ENCODE data around the gene COL23A1.

The COL23A1 gene

DNA sequence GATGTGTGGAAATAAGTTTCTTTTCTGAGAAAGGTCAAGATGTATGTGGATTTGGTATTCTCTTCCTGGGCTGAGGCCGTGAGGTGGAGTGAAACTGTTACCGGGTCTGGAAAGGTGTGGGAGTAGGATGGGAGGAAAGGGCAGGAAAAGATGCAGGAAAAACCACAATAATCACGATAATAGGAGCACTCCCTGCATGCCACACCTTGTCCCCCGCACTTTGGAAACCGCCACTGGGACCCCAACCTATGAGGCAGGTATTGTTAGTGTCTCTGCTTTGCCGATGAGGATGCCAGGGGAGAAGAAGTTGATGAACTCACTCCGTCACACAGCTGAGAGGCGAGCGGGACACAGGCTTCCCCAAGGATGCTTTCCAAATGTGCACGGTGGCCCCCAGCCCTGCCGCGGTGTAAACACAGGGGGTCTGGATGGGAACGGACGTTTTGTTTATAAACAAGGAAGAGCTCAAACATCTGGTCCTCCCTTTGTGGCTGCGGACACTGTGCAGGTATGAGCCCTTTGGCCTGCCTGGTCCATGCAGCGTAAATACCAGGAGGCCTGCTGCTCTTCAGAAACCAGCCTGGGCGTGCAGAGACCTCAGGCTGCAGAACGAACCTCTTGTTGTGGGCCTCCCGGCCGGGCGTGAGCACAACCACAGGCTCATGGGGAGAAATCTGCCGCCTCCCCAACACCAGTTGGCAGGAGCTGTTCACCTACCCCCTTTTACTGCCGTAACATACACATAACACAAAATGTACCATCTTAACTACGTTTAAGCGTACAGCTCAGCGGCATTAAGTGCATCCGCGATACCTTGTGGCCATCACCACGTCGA, 126.7 kb downstream of the COL23A1 start:
- H3K4me3 ChIP-seq (ENCODE audit: low read depth, low read length): no peak overlapping the region

DNA sequence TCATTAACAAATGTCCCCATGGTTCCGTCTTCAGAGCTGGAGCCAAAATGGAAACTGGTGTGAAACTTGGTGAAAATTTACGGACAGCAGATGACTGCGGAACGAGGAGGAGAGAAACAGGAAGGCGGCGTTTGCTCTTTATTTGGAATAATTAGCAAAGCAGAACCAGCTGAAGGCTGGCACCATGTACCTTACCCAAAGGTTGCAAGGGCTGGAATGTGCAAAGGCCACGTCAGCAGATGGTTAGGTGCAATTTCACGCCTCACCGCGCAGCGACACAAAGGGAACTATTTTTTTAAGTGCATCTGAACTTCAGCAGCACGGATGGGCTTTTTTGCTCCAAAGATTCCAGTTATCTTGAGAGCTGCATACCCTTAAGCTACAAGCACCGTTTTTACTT, 127.4 kb downstream of the COL23A1 start:
- H3K4me3 ChIP-seq (ENCODE audit: low read depth, low read length): no peak overlapping the region

- H3K4me3 ChIP-seq (ENCODE audit: low read depth, low read length): no peak overlapping the region
These were observed 128.1 kb downstream of the COL23A1 start for GRCh38 chr5:178462076-178462475.

DNA sequence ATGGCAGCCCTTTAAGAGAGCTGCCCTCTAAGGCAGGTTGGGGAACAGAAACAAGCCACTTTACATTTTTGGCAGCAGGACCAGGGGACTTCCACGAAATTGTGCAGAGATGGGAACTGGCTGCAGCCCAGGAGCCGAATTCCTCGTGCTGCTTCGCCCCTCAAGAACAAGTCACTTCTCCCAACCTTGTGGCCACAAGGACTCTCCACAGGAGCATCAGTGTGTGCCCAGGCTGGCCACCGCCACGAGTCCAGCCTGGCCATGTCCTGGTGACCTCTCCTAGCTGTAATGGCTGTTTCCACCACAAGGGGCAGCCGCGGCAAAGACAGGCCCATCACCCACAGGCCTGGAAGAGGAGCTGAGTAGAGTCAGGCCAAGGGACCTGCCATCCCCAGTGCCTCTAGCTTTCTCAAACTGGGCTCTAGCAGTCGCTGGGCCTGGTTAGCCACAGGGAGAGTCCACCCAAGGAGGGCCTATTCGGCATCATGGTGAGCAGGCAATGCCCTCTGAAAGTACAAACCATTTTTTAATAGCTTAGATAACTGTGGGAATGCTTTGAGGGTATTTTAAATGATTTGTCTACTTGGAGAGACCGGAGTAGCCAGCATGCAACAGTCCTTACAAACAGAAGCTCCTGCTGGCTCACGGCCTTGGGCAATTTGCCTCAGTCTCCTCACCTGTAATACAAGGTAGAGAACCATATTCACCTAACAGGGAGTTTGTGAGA, 129.0 kb downstream of the COL23A1 start:
- no peak overlapping the region for H3K4me3 ChIP-seq (ENCODE audit: low read depth, low read length)

DNA sequence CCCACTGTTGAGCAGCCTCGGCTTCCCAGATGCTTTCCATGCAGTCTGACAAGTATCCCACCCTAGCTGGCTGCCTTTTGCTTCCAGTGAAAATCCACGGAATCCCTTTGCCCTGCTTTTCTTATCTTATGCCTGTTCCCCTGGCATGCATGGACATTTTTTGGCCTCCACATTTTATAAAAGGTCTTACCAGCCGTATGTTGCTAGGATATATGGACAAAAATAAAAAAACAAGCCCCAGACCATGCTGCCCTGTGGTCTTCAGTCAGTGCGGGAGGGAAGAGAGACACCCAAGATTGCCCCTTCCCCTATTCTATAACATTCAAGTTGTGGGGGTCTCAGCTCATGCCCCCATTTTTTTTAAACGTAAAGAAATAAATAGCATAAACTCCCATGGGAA, 129.6 kb downstream of the COL23A1 start:
- H3K4me3 ChIP-seq (ENCODE audit: low read depth, low read length): no peak overlapping the region

DNA sequence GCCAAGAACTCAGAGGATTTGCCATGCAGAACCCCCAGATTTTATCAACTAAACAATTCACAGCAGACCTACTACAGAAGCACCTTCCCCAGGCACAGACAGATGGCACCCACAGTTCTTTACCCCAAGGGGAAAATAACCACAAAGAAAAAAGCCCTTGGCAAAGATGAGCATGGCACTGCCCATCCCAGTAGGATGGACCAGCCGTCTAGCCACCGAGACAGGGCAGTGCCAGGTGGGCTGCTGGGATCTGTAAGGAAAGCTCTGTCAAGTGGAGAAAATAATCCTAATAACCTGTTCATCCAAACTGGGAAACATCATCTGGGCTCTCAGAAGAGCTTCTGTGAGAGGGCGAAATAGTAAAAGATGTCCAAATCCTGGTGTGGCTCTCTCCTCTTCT, 130.0 kb downstream of the COL23A1 start:
- H3K4me3 ChIP-seq (ENCODE audit: low read depth, low read length): no peak overlapping the region

GRCh38 chr5:178458140-178458539, 132.1 kb downstream of the COL23A1 start:
- no peak overlapping the region for H3K4me3 ChIP-seq (ENCODE audit: low read depth, low read length)

GRCh38 chr5:178457471-178457870, 132.7 kb downstream of the COL23A1 start:
- H3K4me3 ChIP-seq (ENCODE audit: low read depth, low read length): no peak overlapping the region

DNA sequence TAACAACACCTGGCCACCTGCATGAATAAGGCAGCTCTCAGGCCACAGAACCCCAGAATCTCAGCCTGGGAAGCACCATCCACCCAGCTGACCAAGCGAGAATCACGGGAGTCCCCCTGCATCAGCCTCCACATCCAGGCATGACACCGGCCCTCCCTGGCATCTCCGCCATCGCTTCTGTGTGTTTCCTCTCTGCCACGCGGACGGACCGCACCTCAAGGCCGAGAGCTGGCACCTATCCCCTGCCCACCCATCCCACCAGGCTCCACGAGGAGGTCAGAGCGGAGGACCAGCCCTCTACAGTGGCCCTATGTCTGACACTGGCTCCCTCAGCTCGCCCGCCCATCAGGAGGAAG, 134.7 kb downstream of the COL23A1 start:
- no peak overlapping the region for H3K4me3 ChIP-seq (ENCODE audit: low read depth, low read length)

DNA sequence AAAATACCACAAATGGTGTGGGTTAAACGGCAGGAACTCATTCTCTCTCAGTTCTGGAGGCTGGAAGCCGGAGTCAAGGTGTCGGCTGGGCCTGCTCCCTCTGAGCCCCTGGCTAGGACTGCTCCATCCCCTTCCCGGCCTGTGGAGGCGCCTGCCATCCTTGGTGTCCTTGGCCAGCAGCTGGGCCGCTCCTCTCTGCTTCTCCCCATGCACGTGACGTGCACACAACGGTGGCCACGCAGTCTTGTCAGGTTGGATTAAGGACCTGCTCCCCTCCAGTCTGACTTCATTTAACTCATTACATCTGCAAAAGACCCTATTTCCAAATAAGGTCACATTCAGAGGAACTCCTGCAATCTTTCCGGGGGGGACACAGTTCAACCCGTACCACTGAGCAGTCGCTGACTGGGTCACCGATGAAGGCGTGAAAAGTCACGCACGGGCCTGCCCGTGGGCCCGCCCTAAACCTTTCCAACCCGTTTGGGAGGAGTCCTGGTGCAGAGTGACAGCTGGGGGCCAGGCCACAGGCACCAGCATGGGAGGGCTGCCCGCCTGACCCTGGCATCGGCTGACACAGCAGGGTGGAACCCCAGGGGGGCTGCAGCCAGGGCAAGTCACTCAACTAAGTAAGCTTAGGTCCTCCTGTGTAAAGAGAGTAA, 135.2 kb downstream of the COL23A1 start:
- H3K4me3 ChIP-seq (ENCODE audit: low read depth, low read length): no peak overlapping the region

GRCh38 chr5:178454303-178454702, 135.9 kb downstream of the COL23A1 start:
- no peak overlapping the region for H3K4me3 ChIP-seq (ENCODE audit: low read depth, low read length)

GRCh38 chr5:178453224-178453623, 137.0 kb downstream of the COL23A1 start:
- no peak overlapping the region for H3K4me3 ChIP-seq (ENCODE audit: low read depth, low read length)

- no peak overlapping the region for H3K4me3 ChIP-seq (ENCODE audit: low read depth, low read length)
These were observed 139.8 kb downstream of the COL23A1 start for GRCh38 chr5:178450121-178451028.

GRCh38 chr5:178449163-178450070, 140.8 kb downstream of the COL23A1 start:
- no peak overlapping the region for H3K4me3 ChIP-seq (ENCODE audit: low read depth, low read length)

DNA sequence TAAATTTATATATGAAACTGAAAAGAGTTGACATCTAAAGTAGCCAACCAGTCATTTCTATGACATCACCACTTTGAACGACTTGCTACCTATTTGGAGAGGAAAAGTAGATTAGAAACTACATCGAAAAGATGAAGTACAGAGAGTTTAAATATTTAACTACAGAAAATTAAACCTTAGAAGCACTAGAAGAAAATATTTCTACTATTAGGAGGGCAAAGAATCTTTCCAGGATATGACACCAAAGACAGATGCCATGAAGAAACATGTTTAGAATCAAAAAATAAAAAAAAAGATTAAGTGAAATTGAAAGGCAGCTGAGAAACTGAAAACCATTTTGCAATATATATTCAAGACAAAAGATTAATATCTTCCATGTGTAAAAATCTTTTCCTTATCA, 144.7 kb downstream of the COL23A1 start:
- H3K4me3 ChIP-seq (ENCODE audit: low read depth, low read length): no peak overlapping the region

DNA sequence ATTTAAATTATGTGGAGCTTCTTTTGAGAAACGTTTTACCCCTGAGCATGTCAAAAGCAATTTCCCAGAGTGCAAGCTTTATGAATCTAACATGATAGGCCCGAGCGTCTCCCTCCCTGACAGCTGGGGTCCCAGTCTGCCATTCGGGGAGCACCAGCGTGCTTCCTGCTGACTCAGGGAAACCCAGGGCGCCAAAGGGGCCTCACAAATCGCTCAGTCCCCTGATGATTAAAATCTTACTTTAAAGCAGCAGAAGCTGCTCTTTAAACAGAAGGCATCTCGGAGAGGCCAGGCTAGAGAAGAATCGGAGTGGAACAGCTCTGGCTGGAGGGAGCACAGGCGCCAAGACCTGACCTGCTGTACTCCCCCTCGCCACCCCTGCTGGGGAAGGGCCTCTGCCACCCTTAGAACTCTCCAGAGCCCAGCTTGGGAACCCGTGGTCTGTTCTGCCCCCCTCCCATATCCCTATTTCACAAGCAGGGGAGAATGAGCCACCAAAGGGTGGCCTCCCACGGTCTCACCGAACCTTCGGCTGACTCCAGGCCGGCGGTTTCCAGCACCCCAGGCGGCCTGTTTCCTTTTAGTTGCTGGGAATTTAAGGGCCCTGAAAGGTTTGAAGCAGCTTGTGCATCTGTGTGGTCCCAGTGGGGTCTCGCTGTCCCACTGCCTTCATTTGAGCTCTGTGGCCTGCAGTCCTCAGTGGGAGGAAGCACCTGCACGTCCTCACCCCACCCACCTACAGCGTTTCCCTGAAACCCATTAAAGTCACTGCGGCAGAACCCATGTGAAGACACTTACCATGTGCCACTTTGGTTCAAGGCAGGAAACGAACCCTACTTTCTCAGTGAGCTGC, 147.6 kb downstream of the COL23A1 start:
- H3K4me3 ChIP-seq (ENCODE audit: low read depth, low read length): no peak overlapping the region

- no peak overlapping the region for H3K4me3 ChIP-seq (ENCODE audit: low read depth, low read length)
These were observed 148.5 kb downstream of the COL23A1 start for GRCh38 chr5:178441486-178442270.

- no peak overlapping the region for H3K4me3 ChIP-seq (ENCODE audit: low read depth, low read length)
These were observed 150.0 kb downstream of the COL23A1 start for GRCh38 chr5:178440181-178440580.

Measured in iPS-11a (cell line).